ENCODE data around the gene KIF5C.

DNA sequence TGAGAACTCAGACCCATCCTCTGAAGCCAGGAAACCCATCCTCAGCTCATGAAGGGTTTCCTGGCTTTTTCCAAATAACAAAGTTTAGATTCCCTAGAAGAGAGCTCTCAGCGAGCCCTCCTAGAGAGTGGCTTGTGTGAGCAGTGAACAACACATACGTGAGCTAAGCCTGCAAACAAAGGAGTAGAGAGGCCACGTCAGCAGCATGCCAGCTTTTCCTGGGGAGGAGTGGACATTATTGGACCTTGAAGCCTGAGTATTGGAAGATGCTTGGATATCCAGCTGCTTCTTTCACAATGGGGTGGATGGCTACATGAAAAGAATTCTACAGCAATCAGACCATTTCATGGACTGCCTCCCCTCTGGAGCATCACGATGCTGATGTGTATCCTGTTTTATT, 21.1 kb downstream of the KIF5C start:
- TF ChIP-seq CTCF (IDR thresholded peaks at IDR 0.05; ENCODE audit: low read length) (no peak), EZH2 (IDR thresholded peaks at IDR 0.05; ENCODE audit: borderline replicate concordance, low read length) (no peak)

Measured in OCI-LY1 (cell line).